Measurements from ENCODE around the gene P3H2.
"Not testable (repeated sequence)": the region's sequence is repeated elsewhere in the genome, so short reads cannot be mapped to it uniquely, and the experiment has no call there.

The P3H2 gene

DNA sequence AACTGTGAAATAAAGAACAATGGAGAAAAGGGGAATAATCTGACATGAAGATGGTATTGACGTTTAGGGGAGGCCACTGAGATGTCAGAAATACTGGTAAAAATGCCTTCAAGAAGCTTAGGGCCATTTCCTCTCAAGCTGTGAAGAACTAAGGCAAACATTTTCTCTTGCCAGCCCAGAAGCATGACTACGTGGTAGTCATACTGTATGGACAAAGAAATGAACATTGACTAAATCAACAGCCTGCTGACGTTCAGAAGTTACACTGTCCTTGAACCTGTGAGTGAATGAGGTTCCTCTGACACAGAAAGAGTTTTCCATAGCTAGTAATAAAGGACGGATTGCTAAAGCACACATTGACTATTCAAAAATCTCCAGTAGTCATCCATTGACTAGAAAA, 121.0 kb downstream of the P3H2 start:
- DNase-seq = no peak
- intact Hi-C loops (cut with DNase I) = no loop called here

DNA sequence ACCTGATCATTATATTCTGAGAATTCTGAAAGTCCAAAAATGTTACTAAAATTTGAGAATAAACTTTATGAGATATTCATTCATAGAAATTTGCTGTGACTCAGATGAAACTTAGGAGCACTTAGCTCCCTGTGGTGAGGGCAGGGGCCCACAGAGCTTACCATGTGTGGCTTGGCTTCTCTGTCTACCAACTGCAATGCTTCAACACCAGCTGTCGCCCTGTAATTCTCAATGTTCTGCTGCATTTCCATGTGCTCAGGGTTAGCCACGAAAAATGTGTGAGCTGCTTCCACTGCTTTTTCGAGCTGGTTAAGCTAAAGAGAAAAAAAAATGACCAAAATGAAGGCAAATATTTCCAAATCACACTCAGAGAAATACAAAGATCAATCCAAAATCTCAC, 125.6 kb downstream of the P3H2 start:
- intact Hi-C loops (cut with DNase I) = no loop called here
- no peak for DNase-seq

GRCh38 chr3:189990826-189991225, 129.9 kb downstream of the P3H2 start:
- intact Hi-C loops (cut with DNase I) = no loop called here
- peak in 1 of 10 donors; percentile 24 for DNase-seq

GRCh38 chr3:189988854-189989253, 131.8 kb downstream of the P3H2 start:
- intact Hi-C loops (cut with DNase I) = no loop called here
- peak in 1 of 10 donors; percentile 68 for DNase-seq

DNA sequence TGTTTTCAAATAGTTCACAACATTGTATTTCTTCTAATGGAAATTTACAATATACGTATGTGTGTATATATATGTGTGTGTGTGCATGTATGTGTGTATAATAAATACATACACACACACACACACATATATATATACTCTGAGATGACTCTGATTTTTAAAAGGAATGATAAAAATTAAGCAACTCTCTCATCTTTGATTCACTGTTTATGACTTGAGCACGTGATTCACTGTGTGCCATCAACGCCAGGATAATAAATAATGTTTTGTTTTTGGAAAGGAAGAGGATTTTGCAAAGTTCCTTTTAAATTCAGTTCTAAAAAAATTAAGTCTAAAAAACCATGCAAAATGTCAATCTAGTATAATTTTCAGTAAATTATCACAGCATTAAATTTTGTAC, 132.4 kb downstream of the P3H2 start:
- DNase-seq = no peak
- intact Hi-C loops (cut with DNase I) = no loop called here

DNA sequence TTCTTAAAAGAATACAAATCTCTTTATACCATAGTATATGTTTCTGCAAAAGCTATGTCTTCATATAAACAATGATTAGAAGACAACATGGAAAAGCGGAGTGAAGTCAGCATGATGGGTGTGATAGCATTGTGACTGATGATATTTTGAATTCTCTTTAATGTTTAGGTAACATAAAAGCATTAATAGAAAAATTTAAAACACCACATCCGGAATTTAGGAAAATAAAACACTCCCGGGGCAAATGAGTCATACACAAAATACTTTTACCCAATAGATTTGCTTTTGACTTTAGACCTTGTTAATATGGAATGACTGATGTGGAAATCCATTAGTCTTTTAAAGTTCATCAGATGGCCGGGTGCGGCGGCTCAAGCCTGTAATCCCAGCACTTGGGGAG, 134.7 kb downstream of the P3H2 start:
- intact Hi-C loops (cut with DNase I) = no loop called here
- DNase-seq = no peak

GRCh38 chr3:189983612-189984011, 137.1 kb downstream of the P3H2 start:
- DNase-seq = no peak
- intact Hi-C loops (cut with DNase I) = no loop called here

DNA sequence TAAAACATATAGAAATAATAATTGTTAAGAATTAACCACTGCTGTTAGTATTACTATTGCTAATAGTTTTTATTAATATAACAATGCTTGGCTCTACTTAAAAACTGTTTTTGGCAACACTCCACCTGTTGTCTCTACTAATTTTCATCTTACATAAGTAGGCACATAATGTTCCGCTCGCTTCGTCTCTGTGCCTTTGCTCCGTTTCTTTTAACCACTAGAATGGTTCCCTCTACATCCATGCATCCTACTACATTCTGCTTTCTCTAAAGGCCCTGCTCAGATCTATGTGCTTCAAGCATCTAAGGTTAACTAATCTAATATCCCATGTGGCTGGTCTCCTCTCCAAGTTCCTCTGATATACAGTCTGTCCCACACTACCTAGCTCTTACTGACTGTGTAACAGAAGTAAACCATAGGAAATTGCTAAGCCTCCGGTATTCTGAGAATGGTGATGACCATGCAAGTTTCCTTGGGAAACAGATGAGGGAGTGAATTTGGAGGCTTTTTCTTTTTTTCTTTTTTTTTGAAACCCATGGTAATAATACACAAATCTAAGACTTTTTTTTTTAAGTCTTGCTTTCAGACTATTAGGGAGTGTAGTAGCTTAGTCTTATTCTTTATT, 138.3 kb downstream of the P3H2 start:
- no peak for DNase-seq
- intact Hi-C loops (cut with DNase I) = no loop called here

GRCh38 chr3:189981668-189982067, 139.0 kb downstream of the P3H2 start:
- DNase-seq = no peak
- intact Hi-C loops (cut with DNase I) = no loop called here

DNA sequence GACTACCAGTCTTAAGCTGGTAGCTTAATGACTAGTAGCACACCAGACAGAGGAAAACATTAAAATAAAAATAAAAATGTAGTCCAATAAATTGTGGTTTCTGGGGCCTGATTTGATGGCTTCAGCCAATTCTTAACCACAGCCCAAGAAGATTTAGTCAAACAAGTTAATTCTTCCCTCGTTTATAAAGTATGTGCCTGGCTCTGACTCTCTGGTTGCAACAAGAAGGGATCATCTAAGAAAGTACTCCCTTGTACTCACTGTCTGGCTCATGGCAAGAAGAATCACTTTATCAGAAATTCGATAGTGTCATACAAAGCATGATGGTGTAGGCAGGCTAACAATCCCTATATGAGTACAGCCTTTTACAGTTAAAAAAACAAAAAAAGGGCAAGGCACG, 141.9 kb downstream of the P3H2 start:
- no peak for DNase-seq
- intact Hi-C loops (cut with DNase I) = no loop called here

DNA sequence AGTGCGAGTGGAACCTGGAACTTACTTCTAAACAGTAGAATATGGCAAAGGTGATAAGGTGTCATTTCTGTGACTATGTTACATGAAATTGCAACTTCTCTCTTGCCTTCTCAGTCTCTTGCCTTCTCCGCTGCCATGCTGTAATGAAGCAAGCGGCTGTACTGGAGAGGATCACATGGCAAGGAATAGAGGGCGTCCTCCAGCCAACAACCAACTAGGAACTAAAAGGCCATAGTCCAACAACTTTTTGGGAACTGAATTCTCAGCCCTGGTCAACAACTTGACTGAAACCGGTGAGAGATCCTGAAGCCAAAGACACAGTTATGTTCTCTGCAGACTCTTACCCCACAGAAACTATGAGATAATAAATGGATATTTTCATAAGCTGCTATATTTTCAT, 143.5 kb downstream of the P3H2 start:
- no peak for DNase-seq
- intact Hi-C loops (cut with DNase I) = no loop called here

DNA sequence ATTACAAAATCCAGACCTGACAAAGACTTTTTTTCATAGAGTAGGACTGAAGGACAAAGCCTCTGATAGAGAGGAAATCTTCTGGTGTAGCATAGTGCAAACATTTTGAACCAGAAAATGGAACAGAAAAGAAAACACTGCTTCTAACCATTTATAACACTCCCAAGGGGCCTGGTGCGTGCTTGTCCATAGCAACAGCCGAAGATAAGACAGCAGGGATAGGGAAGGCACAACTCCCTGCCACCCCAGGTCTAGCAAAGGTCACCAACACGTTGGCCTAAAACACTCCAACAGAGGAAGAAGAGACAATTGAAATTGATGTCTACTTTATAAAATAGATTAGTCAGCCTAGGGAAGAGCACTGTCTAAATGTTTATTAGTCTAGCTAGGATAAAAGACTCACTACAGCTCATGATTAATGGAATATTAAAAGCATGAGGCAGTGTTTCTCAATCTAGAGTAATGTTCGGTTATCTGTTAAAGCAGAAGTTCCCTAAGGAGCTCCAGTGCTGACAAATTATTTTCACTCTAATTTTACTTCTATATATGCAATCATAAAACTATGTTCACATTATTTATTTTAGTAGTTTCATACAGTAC, 145.2 kb downstream of the P3H2 start:
- intact Hi-C loops (cut with DNase I) = no loop called here

GRCh38 chr3:189974359-189974758, 146.3 kb downstream of the P3H2 start:
- peak in 1 of 10 donors; percentile 48 for DNase-seq
- intact Hi-C loops (cut with DNase I) = no loop called here

More for the DNA sequence above, 145.2 kb downstream of the P3H2 start:
- no peak for DNase-seq

GRCh38 chr3:189967254-189967865, 153.3 kb downstream of the P3H2 start:
- no peak for DNase-seq
- intact Hi-C loops (cut with DNase I) = loop anchor here (2.0 to 10.0 kb wide), 5 partner anchors 117 to 727 kb away; partner anchors contain the start of gene CLDN1

DNA sequence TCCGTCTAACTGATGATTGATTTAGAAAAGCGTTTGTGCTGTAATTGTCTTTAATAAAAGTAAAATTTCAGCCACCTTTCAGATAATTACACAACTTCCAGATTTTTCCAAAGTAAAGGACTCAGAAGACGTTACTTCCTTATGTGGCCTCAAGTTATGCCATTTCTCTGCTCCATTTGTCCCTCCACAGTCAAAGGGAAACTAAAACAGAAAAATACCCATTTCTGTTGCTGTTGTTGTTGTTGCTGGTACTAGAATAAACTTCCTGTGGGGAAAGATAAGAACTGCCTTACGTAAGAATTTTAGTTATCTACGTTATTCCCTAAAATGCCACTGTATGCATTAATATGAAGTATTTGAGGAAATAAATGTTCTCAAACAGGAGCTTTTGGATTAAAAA, 153.9 kb downstream of the P3H2 start:
- no peak for DNase-seq
- intact Hi-C loops (cut with DNase I) = loop anchor here (2.0 to 10.0 kb wide), 5 partner anchors 118 to 728 kb away; partner anchors contain the start of gene CLDN1

GRCh38 chr3:189964623-189965332, 155.9 kb downstream of the P3H2 start:
- DNase-seq = no peak
- intact Hi-C loops (cut with DNase I) = loop anchor here (5.0 to 10.0 kb wide), 4 partner anchors 120 to 730 kb away; partner anchors contain the start of gene CLDN1

- intact Hi-C loops (cut with DNase I) = loop anchor here (10.0 kb wide), 3 partner anchors 122 to 732 kb away; no protein-coding TSS in a partner anchor
Measured at GRCh38 chr3:189962466-189962865, 158.2 kb downstream of the P3H2 start.

DNA sequence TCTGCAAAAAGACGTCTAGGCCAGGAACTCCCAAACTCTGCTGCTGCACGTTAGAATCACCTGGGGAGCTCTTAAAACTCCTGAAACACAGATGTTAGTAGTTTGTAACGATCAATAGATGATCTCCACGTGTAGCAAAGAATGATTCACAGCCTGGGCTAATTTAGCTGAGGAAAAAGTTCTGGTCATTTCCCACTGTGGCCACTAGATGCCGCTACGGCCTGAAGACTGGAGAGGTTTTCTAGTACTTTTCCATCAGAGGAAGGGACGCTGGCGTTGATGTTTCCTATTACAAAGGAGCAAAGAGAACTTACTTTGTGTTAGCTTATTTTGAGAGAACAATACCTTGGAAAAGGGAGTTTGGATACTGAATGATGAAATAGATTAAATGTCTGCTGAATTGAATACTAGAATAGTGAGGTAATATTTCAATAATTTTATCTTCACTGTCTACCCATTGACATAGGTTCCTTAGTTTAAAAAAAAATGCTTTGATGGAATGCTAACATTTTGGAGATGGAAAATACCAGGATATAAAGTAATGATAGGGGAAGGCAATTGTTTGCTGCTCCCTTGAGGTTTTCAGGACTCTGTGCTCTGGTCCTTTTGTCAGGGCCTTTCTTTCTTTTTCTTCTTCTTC, 159.1 kb downstream of the P3H2 start:
- intact Hi-C loops (cut with DNase I) = loop anchor here (2.0 to 10.0 kb wide), 4 partner anchors 123 to 733 kb away; no protein-coding TSS in a partner anchor
- DNase-seq = peak; percentile 56 to 94 (median 82)

More at GRCh38 chr3:189962466-189962865, 158.2 kb downstream of the P3H2 start:
- DNase-seq = no peak

DNA sequence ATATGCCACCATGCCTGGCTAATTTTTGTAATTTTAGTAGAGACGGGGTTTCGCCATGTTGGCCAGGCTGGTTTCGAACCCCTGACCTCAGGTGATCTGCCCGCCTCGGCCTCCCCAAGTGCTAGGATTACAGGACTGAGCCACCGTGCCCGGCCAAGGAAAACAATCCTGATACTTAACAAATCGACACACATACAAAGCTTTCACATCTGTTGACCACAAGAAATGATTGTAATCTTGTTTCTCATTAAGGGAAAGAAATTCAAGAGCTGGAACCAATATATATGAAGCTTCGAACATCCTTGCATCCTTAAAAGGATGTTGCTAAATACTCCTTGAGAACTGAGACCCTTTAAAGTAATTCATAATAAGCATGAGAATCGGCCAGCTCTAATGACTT, 159.6 kb downstream of the P3H2 start:
- DNase-seq = not testable (repeated sequence)
- intact Hi-C loops (cut with DNase I) = loop anchor here (2.0 to 10.0 kb wide), 4 partner anchors 124 to 734 kb away; no protein-coding TSS in a partner anchor

All from posterior cingulate gyrus (tissue), 11 donors.